ENCODE measurements around the gene PLA2R1.

PLA2R1 gene

DNA sequence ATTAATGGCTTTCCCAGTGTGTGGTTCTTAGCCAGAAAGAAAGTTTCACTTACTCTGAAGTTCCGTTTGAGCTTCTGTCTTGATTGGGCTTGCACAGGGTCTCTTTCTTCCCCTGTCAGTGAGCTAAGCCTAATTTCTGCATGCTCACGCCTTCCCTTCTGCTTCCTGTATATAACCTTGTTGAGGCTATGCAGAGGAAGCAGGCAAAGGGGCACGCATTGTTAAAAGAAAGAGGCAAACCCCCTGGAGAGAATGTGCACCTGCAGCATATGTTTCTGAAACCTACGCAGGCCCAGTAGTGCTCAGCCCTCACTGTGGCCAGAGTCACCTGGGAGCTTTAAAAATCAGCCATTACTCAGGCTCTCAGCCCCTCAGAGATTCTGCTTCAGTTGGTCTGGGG, 14.5 kb upstream of the PLA2R1 start:
- no peak overlapping the region for H3K4me2 ChIP-seq (ENCODE audit: low read length)
- no peaks in the 10 kb centered on the region for H3K79me2 ChIP-seq (ENCODE audit: control insufficient read depth, low read length)

GRCh38 chr2:160076241-160076640, 13.8 kb upstream of the PLA2R1 start:
- no peaks in the 10 kb centered on the region for H3K9me2 ChIP-seq (replicated peaks; ENCODE audit: control insufficient read depth, low read length)
- no peaks in the 10 kb centered on the region for H3K9me3 ChIP-seq (ENCODE audit: control insufficient read depth, insufficient read depth, low read length)
- TF ChIP-seq, protein P1, sequence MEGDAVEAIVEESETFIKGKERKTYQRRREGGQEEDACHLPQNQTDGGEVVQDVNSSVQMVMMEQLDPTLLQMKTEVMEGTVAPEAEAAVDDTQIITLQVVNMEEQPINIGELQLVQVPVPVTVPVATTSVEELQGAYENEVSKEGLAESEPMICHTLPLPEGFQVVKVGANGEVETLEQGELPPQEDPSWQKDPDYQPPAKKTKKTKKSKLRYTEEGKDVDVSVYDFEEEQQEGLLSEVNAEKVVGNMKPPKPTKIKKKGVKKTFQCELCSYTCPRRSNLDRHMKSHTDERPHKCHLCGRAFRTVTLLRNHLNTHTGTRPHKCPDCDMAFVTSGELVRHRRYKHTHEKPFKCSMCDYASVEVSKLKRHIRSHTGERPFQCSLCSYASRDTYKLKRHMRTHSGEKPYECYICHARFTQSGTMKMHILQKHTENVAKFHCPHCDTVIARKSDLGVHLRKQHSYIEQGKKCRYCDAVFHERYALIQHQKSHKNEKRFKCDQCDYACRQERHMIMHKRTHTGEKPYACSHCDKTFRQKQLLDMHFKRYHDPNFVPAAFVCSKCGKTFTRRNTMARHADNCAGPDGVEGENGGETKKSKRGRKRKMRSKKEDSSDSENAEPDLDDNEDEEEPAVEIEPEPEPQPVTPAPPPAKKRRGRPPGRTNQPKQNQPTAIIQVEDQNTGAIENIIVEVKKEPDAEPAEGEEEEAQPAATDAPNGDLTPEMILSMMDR (IDR thresholded peaks at IDR 0.05; ENCODE audit: low read depth, low read length, poor library complexity, severe bottlenecking) = no peak
- TF ChIP-seq EZH2phosphoT487 (IDR thresholded peaks at IDR 0.05; ENCODE audit: borderline replicate concordance, low read length) = no peak
- no peaks in the 10 kb centered on the region for H4K20me1 ChIP-seq (ENCODE audit: control insufficient read depth, insufficient read depth, low read depth, low read length)
- no peaks in the 10 kb centered on the region; the same call in 1 of the 2 replicates for H3K4me1 ChIP-seq (ENCODE audit: control insufficient read depth, low read length)
- H3K27me3 ChIP-seq (ENCODE audit: control insufficient read depth, low read length) = 0 out of 2 replicates have a peak, but pooled peaks cover 3% of the 10 kb centered on the region
- no peak overlapping the region for H3K27ac ChIP-seq (ENCODE audit: low read depth, low read length)
- no peaks in the 10 kb centered on the region for H3K36me3 ChIP-seq (ENCODE audit: control insufficient read depth, low read length)
- H3F3A ChIP-seq (ENCODE audit: control insufficient read depth, insufficient read depth) = no peaks in the 10 kb centered on the region
- H3K4me3 ChIP-seq (ENCODE audit: low read length) = no peak overlapping the region
- H3K4me2 ChIP-seq (ENCODE audit: low read length) = no peak overlapping the region
- no peaks in the 10 kb centered on the region for H3K79me2 ChIP-seq (ENCODE audit: control insufficient read depth, low read length)

More for the DNA sequence above, 14.5 kb upstream of the PLA2R1 start:
- H3K9me3 ChIP-seq (ENCODE audit: control insufficient read depth, insufficient read depth, low read length) = no peaks in the 10 kb centered on the region
- no peaks in the 10 kb centered on the region for H3F3A ChIP-seq (ENCODE audit: control insufficient read depth, insufficient read depth)
- no peaks in the 10 kb centered on the region; the same call in 1 of the 2 replicates for H3K4me1 ChIP-seq (ENCODE audit: control insufficient read depth, low read length)
- no peak overlapping the region for H3K27ac ChIP-seq (ENCODE audit: low read depth, low read length)
- H3K9me2 ChIP-seq (replicated peaks; ENCODE audit: control insufficient read depth, low read length) = no peaks in the 10 kb centered on the region
- TF ChIP-seq, protein P1 (IDR thresholded peaks at IDR 0.05; ENCODE audit: low read depth, low read length, poor library complexity, severe bottlenecking) = no peak
- no peak for TF ChIP-seq EZH2phosphoT487 (IDR thresholded peaks at IDR 0.05; ENCODE audit: borderline replicate concordance, low read length)
- H4K20me1 ChIP-seq (ENCODE audit: control insufficient read depth, insufficient read depth, low read depth, low read length) = no peaks in the 10 kb centered on the region
- H3K4me3 ChIP-seq (ENCODE audit: low read length) = no peak overlapping the region
- no peaks in the 10 kb centered on the region for H3K36me3 ChIP-seq (ENCODE audit: control insufficient read depth, low read length)
- 0 out of 2 replicates have a peak, but pooled peaks cover 3% of the 10 kb centered on the region for H3K27me3 ChIP-seq (ENCODE audit: control insufficient read depth, low read length)

DNA sequence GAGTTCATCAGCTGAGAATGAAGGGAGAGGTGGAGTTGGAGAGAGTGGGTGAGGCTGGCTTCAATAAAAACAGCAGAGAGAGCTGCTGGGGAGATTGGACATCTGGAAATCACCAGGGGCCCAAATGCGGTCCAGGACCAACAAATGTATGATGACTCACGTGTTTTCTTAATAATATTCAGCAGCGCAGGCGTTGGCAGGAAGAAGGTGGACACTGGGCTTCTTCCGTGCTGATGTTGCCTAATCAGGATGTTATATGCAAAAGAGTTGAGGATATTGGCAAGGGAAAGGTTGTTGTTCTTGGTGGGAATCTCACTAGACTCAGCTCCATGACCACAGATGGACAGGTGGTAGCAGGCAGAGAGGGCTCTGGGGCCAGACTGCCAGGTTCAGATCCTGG, 12.8 kb upstream of the PLA2R1 start:
- no peak overlapping the region for H3K4me2 ChIP-seq (ENCODE audit: low read length)

More for the DNA sequence above, 12.8 kb upstream of the PLA2R1 start:
- Histone ChIP-seq H3K27ac (ENCODE audit: low read depth, low read length) (no peak overlapping the region), H3K4me1 (ENCODE audit: control insufficient read depth, low read length) (no peaks in the 10 kb centered on the region; the same call in 1 of the 2 replicates), H3K79me2 (ENCODE audit: control insufficient read depth, low read length) (no peaks in the 10 kb centered on the region), H3K9me3 (ENCODE audit: control insufficient read depth, insufficient read depth, low read length) (no peaks in the 10 kb centered on the region), H3K9me2 (replicated peaks; ENCODE audit: control insufficient read depth, low read length) (no peaks in the 10 kb centered on the region), H4K20me1 (ENCODE audit: control insufficient read depth, insufficient read depth, low read depth, low read length) (no peaks in the 10 kb centered on the region), H3K4me3 (ENCODE audit: low read length) (no peak overlapping the region), H3K36me3 (ENCODE audit: control insufficient read depth, low read length) (no peaks in the 10 kb centered on the region), H3K27me3 (ENCODE audit: control insufficient read depth, low read length) (0 out of 2 replicates have a peak, but pooled peaks cover 3% of the 10 kb centered on the region), H3F3A (ENCODE audit: control insufficient read depth, insufficient read depth) (no peaks in the 10 kb centered on the region)
- TF ChIP-seq EZH2phosphoT487 (IDR thresholded peaks at IDR 0.05; ENCODE audit: borderline replicate concordance, low read length) = no peak
- TF ChIP-seq, protein P1 (IDR thresholded peaks at IDR 0.05; ENCODE audit: low read depth, low read length, poor library complexity, severe bottlenecking) = no peak
